Vagina (tissue), 2 donors: Measurements from ENCODE around the gene TRIP4. TPM values are rescaled to one million over a fixed set of nuclear protein-coding genes. Genes with fewer than 3 reads are reported as not detected.
A peak's percentile ranks its signal among the peaks of the same experiment; 100 is the strongest.

ENCODE experiments used
- DNase-seq, 2 donors: peaks; one replicate each; pipeline ENCODE4 v3.0.0-alpha.2; 2017; ENCODE audit errors: extremely low spot score in 2 of 2
- H3K27ac ChIP-seq: fragments of 200-600 bp; sonication (generic); one replicate; pipeline ENCODE4 v1.5.1; 2019
- H3K27me3 ChIP-seq: fragments of 200-600 bp; sonication (generic); one replicate; pipeline ENCODE4 v1.5.1; 2019
- H3K36me3 ChIP-seq, 2 donors: fragments of 200-600 bp; sonication (generic); one replicate each; pipeline ENCODE4 v1.5.1; 2017 to 2019
- H3K4me1 ChIP-seq: fragments of 200-600 bp; sonication (generic); one replicate; pipeline ENCODE4 v1.5.1; 2019
- H3K4me3 ChIP-seq, 2 donors: fragments of 200-600 bp; sonication (generic); 1 replicate in 1 of 2; 2 replicates in 1 of 2; pipeline ENCODE4 v1.5.1; 2016 to 2019
- H3K9me3 ChIP-seq: fragments of 200-600 bp; sonication (generic); one replicate; pipeline ENCODE4 v1.5.1; 2019
- POLR2A ChIP-seq, 2 donors: fragments of 450-650 bp; IDR thresholded peaks; one replicate each; pipeline ENCODE4 v1.6.1; 2017; ENCODE audit warnings: antibody characterized with exemption in 2 of 2, mild to moderate bottlenecking in 2 of 2, moderate library complexity in 2 of 2
- POLR2AphosphoS5 ChIP-seq, 2 donors: sonication (generic); formaldehyde crosslinking; IDR thresholded peaks; one replicate each; pipeline ENCODE4 v1.9.0; 2017; ENCODE audit warnings: antibody characterized with exemption in 2 of 2, mild to moderate bottlenecking in 2 of 2, low read depth in 1 of 2; ENCODE audit not compliant: insufficient read depth in 1 of 2
- intact Hi-C: fragments of 100-400 bp; cut with DNase I; formaldehyde crosslinking; loops from one replicate; pipeline ENCODE4 v1.15.1; 2023
- total RNA-seq: library from RNA; depleted of rRNA; stranded (reverse); fragments of >200 nt; gene quantifications from one replicate; pipeline ENCODE4 v1.2.3, GENCODE V29; 2016
- TF ChIP-seq, protein P1 (sequence below), 3 experiments: fragments of 450-650 bp in 2 of 3; fragments of 200-600 bp in 1 of 3; sonication (generic) in 1 of 3; IDR thresholded peaks; one replicate each; pipeline ENCODE4 v1.5.1; 2017 to 2019; ENCODE audit warnings: antibody characterized with exemption in 3 of 3, mild to moderate bottlenecking in 2 of 3, moderate library complexity in 2 of 3

The TRIP4 gene
- total RNA-seq, 1 donor from 2014 or later = 22.3 TPM

DNA sequence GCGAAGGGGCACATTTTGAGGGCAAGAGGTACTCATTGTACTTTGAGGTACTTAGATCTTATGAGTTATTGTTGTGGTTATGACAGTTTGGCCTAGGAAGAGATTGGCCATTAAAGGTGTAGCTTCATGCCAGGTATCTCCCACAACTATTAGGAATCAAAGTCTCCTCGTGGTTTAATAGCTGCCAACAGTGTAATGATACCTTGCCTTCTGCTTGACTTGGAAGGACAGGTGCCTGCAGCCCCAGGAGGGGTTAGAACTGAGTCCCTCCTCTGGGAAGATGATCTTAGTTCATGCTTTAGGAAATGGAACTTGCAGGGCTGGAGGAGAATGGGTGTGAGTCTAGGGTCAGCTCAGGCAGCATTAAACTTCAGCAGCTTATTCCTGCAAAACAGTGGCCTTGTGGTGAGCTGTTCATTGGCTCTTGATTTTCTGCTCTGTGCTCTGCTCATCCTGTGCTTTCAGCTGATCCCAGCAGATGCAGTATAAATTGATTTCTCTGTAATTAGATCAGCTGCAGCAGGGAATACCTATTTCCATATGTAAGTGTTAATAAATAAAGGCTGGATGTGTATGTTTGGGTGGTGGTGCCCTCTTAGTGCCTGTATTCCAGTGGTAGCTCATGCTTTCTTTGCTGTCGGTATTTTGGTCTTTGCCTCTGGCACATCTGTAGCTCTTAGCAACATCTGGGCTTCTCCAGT, 113.2 kb downstream of the TRIP4 start:
- peaks cover 0 to 10% of the 10 kb centered on the region in 2 donors for H3K36me3 ChIP-seq
- no peak overlapping the region for H3K27ac ChIP-seq
- peaks cover 40% of the 10 kb centered on the region for H3K4me1 ChIP-seq
- DNase-seq = no peak
- H3K9me3 ChIP-seq = no peaks in the 10 kb centered on the region
- no peak for TF ChIP-seq POLR2A (IDR thresholded peaks at IDR 0.05)
- H3K27me3 ChIP-seq = no peaks in the 10 kb centered on the region
- H3K4me3 ChIP-seq = no peak overlapping the region
- intact Hi-C loops = no loop called here

DNA sequence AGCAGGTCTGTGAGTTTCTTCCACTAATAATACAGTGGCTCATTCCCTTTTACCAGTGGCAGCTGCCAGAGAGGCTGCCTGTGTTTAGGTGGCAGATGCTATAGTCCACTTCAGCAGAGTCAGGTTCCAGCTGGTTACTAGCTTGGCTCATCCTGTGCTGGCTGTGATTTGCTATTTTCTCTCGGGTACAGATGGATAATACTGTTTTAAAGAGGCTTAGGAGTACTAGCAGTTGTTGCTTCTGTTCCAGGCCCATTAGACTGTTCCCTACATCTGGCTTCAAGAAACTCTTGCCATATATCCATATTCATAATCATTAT, 113.7 kb downstream of the TRIP4 start:
- Histone ChIP-seq H3K27me3 (no peaks in the 10 kb centered on the region), H3K4me3 (no peak overlapping the region), H3K27ac (no peak overlapping the region), H3K4me1 (peaks cover 40% of the 10 kb centered on the region), H3K9me3 (no peaks in the 10 kb centered on the region), H3K36me3 (peaks cover 0 to 10% of the 10 kb centered on the region in 2 donors)
- no peak for DNase-seq
- intact Hi-C loops = no loop called here
- TF ChIP-seq, protein P1, sequence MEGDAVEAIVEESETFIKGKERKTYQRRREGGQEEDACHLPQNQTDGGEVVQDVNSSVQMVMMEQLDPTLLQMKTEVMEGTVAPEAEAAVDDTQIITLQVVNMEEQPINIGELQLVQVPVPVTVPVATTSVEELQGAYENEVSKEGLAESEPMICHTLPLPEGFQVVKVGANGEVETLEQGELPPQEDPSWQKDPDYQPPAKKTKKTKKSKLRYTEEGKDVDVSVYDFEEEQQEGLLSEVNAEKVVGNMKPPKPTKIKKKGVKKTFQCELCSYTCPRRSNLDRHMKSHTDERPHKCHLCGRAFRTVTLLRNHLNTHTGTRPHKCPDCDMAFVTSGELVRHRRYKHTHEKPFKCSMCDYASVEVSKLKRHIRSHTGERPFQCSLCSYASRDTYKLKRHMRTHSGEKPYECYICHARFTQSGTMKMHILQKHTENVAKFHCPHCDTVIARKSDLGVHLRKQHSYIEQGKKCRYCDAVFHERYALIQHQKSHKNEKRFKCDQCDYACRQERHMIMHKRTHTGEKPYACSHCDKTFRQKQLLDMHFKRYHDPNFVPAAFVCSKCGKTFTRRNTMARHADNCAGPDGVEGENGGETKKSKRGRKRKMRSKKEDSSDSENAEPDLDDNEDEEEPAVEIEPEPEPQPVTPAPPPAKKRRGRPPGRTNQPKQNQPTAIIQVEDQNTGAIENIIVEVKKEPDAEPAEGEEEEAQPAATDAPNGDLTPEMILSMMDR (IDR thresholded peaks at IDR 0.05) = no peak
- no peak for TF ChIP-seq POLR2AphosphoS5 (IDR thresholded peaks at IDR 0.05; ENCODE audit: insufficient read depth in 1 of 2, low read depth in 1 of 2)
- TF ChIP-seq POLR2A (IDR thresholded peaks at IDR 0.05) = no peak

GRCh38 chr15:64502151-64502550, 114.5 kb downstream of the TRIP4 start:
- no peak overlapping the region for H3K4me3 ChIP-seq
- H3K27ac ChIP-seq = no peak overlapping the region
- no peak for DNase-seq
- no peak for TF ChIP-seq POLR2A (IDR thresholded peaks at IDR 0.05)
- TF ChIP-seq POLR2AphosphoS5 (IDR thresholded peaks at IDR 0.05; ENCODE audit: insufficient read depth in 1 of 2, low read depth in 1 of 2) = no peak
- TF ChIP-seq, protein P1 (IDR thresholded peaks at IDR 0.05) = no peak
- peaks cover 48% of the 10 kb centered on the region for H3K4me1 ChIP-seq
- peaks cover 0 to 10% of the 10 kb centered on the region in 2 donors for H3K36me3 ChIP-seq
- intact Hi-C loops = no loop called here
- no peaks in the 10 kb centered on the region for H3K9me3 ChIP-seq
- no peaks in the 10 kb centered on the region for H3K27me3 ChIP-seq

- DNase-seq = no peak
- Histone ChIP-seq H3K36me3 (peaks cover 0 to 10% of the 10 kb centered on the region in 2 donors), H3K27me3 (no peaks in the 10 kb centered on the region), H3K9me3 (no peaks in the 10 kb centered on the region), H3K4me1 (peaks cover 52% of the 10 kb centered on the region), H3K4me3 (no peak overlapping the region), H3K27ac (peak overlapping the region; percentile 30)
- TF ChIP-seq, protein P1 (IDR thresholded peaks at IDR 0.05) = no peak
- TF ChIP-seq POLR2AphosphoS5 (IDR thresholded peaks at IDR 0.05; ENCODE audit: insufficient read depth in 1 of 2, low read depth in 1 of 2) (no peak), POLR2A (IDR thresholded peaks at IDR 0.05) (no peak)
- intact Hi-C loops = no loop called here
Measured at GRCh38 chr15:64502551-64502950, 114.9 kb downstream of the TRIP4 start.

GRCh38 chr15:64503197-64503596, 115.6 kb downstream of the TRIP4 start:
- H3K4me3 ChIP-seq = no peak overlapping the region

DNA sequence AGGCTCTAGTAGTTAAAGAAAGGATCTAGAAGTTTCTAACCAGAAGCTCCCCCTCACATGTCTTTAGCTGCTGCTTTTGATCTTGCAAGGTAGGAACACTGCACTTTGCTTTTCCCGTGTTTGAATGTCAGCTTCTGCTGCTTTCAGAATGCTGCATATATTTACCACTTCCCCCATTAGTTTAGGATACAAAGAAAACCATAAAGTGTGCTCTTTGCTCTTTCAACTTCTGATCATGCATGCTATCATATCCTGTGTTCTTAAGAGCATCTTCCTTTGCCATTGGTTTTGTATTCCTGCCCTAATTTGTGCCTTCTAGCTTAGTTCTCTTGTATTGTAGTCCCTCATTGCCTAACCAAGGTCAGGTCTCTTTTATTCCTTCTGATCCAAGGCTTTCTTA, 116.0 kb downstream of the TRIP4 start:
- TF ChIP-seq, protein P1 (IDR thresholded peaks at IDR 0.05) = no peak
- TF ChIP-seq POLR2A (IDR thresholded peaks at IDR 0.05) = no peak
- no peak for TF ChIP-seq POLR2AphosphoS5 (IDR thresholded peaks at IDR 0.05; ENCODE audit: insufficient read depth in 1 of 2, low read depth in 1 of 2)
- Histone ChIP-seq H3K4me3 (no peak overlapping the region), H3K27me3 (no peaks in the 10 kb centered on the region), H3K9me3 (no peaks in the 10 kb centered on the region), H3K4me1 (peaks cover 57% of the 10 kb centered on the region), H3K27ac (peak overlapping the region; percentile 30), H3K36me3 (peaks cover 0 to 10% of the 10 kb centered on the region in 2 donors)
- intact Hi-C loops = no loop called here
- no peak for DNase-seq

More at GRCh38 chr15:64503197-64503596, 115.6 kb downstream of the TRIP4 start:
- no peak for DNase-seq
- peaks cover 57% of the 10 kb centered on the region for H3K4me1 ChIP-seq
- H3K9me3 ChIP-seq = no peaks in the 10 kb centered on the region
- peaks cover 0 to 10% of the 10 kb centered on the region in 2 donors for H3K36me3 ChIP-seq
- intact Hi-C loops = no loop called here
- no peak for TF ChIP-seq POLR2AphosphoS5 (IDR thresholded peaks at IDR 0.05; ENCODE audit: insufficient read depth in 1 of 2, low read depth in 1 of 2)
- no peaks in the 10 kb centered on the region for H3K27me3 ChIP-seq
- H3K27ac ChIP-seq = peak overlapping the region; percentile 30
